K562 (cell line): ENCODE data around the gene RPS27. TPM values are rescaled to one million over a fixed set of nuclear protein-coding genes. Genes with fewer than 3 reads are reported as not detected.

Source experiments
- ARID4B ChIP-seq: sonication (generic); formaldehyde crosslinking; IDR thresholded peaks from 2 replicates; pipeline ENCODE4 v1.8.0; 2022; ENCODE audit warnings: mild to moderate bottlenecking, missing genetic modification reagents
- GTF2F1 ChIP-seq: IDR thresholded peaks from 2 replicates; pipeline ENCODE4 v1.6.1; 2011; ENCODE audit warnings: low read depth, low read length, improper control_type of control experiment
- HDAC1 ChIP-seq, 2 experiments: fragments of 450-650 bp; IDR thresholded peaks; 2 replicates each; pipeline ENCODE4 v1.6.1; 2016 to 2017; ENCODE audit warnings: inconsistent platforms in 1 of 2, mild to moderate bottlenecking in 1 of 2, moderate library complexity in 1 of 2
- HLTF ChIP-seq: fragments of 450-650 bp; IDR thresholded peaks from 2 replicates; pipeline ENCODE4 v1.6.1; 2016
- HOXB6 ChIP-seq: fragments of 250-450 bp; sonication (Bioruptor Pico); IDR thresholded peaks from 2 replicates; pipeline ENCODE4 v1.5.1; 2022; ENCODE audit warnings: mild to moderate bottlenecking, borderline replicate concordance
- ZBTB11 ChIP-seq, 3 experiments: fragments of 200-800 bp in 1 of 3; fragments of 250-450 bp in 1 of 3; fragments of 450-650 bp in 1 of 3; sonication (Bioruptor Pico) in 1 of 3; sonication (Bioruptor generic) in 1 of 3; formaldehyde crosslinking in 1 of 3; IDR thresholded peaks; 2 replicates each; pipeline versions ENCODE4 v1.6.1 to v1.8.0; 2016 to 2022; ENCODE audit warnings: mild to moderate bottlenecking in 2 of 3, missing genetic modification characterization in 2 of 3, missing compliant biosample characterization in 1 of 3, moderate library complexity in 1 of 3
- ZMIZ1 ChIP-seq, 2 experiments: fragments of 150-350 bp in 1 of 2; IDR thresholded peaks; 2 replicates each; pipeline ENCODE4 v1.6.1; 2012 to 2016; ENCODE audit warnings: low read depth in 2 of 2, low read length in 2 of 2, mild to moderate bottlenecking in 1 of 2, moderate library complexity in 1 of 2
- ZNF655 ChIP-seq: fragments of 250-450 bp; sonication (Bioruptor Pico); IDR thresholded peaks from 2 replicates; pipeline ENCODE4 v1.5.0; 2021
- polyA plus RNA-seq, 8 experiments: library from polyadenylated mRNA; depleted of rRNA in 4 of 8; stranded (reverse) in 5 of 8; unstranded in 3 of 8; fragments of >200 nt; fragmentation: Nextera tagmentation in 2 of 8; fragmentation: Illumina TruSeq in 1 of 8; extraction: Ambion mirVana in 2 of 8; extraction: Trizol in 1 of 8; gene quantifications; 2 replicates each; pipeline versions ENCODE4 v1.2.1 to v1.2.3, GENCODE V29; 2011 to 2014; ENCODE audit warnings: inconsistent platforms in 1 of 8, missing spikeins in 1 of 8
- total RNA-seq, 7 experiments: library from RNA; depleted of rRNA in 6 of 7; stranded (reverse); fragments of >200 nt in 6 of 7; fragmentation: Illumina TruSeq in 2 of 7; extraction: Trizol in 2 of 7; gene quantifications; 2 replicates each; pipeline versions ENCODE4 v1.2.1 to v1.2.3, GENCODE V29; 2011 to 2021; ENCODE audit warnings: low replicate concordance in 1 of 7

RPS27 gene
- total and polyA plus RNA-seq, 9 of the 15 experiments (the other 6 are each of a cell fraction or from before 2014, with no cell fraction given) = 2,091 to 9,377 (median 6,706) TPM

GRCh38 chr1:153990468-153991150 is at the start of gene RPS27 (continued):
- TF ChIP-seq ZMIZ1 (IDR thresholded peaks at IDR 0.05; ENCODE audit: low read depth in 2 of 2, low read length in 2 of 2) (peak in 1 of 2 experiments; percentile 69; a peak in 1 of 4 replicates), HOXB6 (0 out of 2 replicates have a peak, but pooled peaks have one; percentile 60), ZNF655 (CRISPR knock-in tag) (no peak), HDAC1 (IDR thresholded peaks at IDR 0.05) (peak; percentile 49 to 88; a peak in 3 of 4 replicates), ZBTB11 (CRISPR knock-in tag; IDR thresholded peaks at IDR 0.05) (peak in 2 of 3 experiments; percentile 49 to 97; a peak in 2 of 6 replicates), ARID4B (peak; percentile 98), HLTF (peak; percentile 53; the same call in 1 of the 2 replicates), GTF2F1 (peak; percentile 97)
